B cell (primary cell): ENCODE results near the gene BICDL2. TPM values are rescaled to one million over a fixed set of nuclear protein-coding genes. Genes with fewer than 3 reads are reported as not detected.
"Not testable (repeated sequence)": the region's sequence is repeated elsewhere in the genome, so short reads cannot be mapped to it uniquely, and the experiment has no call there.

Experiments used
- ATAC-seq: fragments of 200-7000 bp; cut with Tn5 transposase; one replicate; pipeline ENCODE4 v1.10.0; 2021; ENCODE audit warnings: low read depth, mild to moderate bottlenecking, moderate number of reproducible peaks, moderate library complexity
- CTCF ChIA-PET: fragments of 350-600 bp; sonication (Branson Sonifier 250); formaldehyde crosslinking; loops from one replicate; lab custom pipeline; 2021; ENCODE audit warnings: antibody characterized with exemption, inconsistent platforms; lab: Charles Lee
- POLR2A ChIA-PET: fragments of 350-600 bp; sonication (Branson Sonifier 250); formaldehyde crosslinking; loops from one replicate; lab custom pipeline; 2021; ENCODE audit warnings: antibody characterized with exemption; lab: Charles Lee
- DNase-seq: peaks from one replicate; pipeline ENCODE4 v3.0.0; 2013
- H2AFZ ChIP-seq: 2 replicates; pipeline ENCODE4 v1.6.1; 2012; ENCODE audit warnings: mild to moderate bottlenecking, low read depth, low read length; ENCODE audit not compliant: insufficient read depth, poor library complexity, severe bottlenecking
- H3K27ac ChIP-seq, 2 donors: 1 replicate in 1 of 2; 2 replicates in 1 of 2; pipeline ENCODE4 v1.5.1; 2012 to 2013; ENCODE audit warnings: low read length in 2 of 2, mild to moderate bottlenecking in 2 of 2, moderate library complexity in 1 of 2
- H3K27me3 ChIP-seq, 4 experiments: fragments of 200-600 bp in 1 of 4; sonication (generic) in 1 of 4; replicated peaks in 1 of 4; 1 replicate in 2 of 4; 2 replicates in 2 of 4; pipeline versions ENCODE4 v1.6.1 to v1.7.0; 2013 to 2016; ENCODE audit warnings: low read length in 3 of 4, mild to moderate bottlenecking in 2 of 4, mixed read lengths in 1 of 4, moderate library complexity in 1 of 4; ENCODE audit not compliant: insufficient read depth in 4 of 4, control insufficient read depth in 3 of 4; ENCODE audit errors: control extremely low read depth in 1 of 4
- H3K36me3 ChIP-seq, 2 experiments: replicated peaks in 1 of 2; 1 replicate in 1 of 2; 2 replicates in 1 of 2; pipeline versions ENCODE4 v1.6.1 to v1.7.1; 2013; ENCODE audit warnings: low read length in 1 of 2; ENCODE audit not compliant: insufficient read depth in 2 of 2, control insufficient read depth in 1 of 2; ENCODE audit errors: control extremely low read depth in 1 of 2, extremely low read depth in 1 of 2
- H3K4me1 ChIP-seq, 2 donors: fragments of 200-600 bp in 1 of 2; sonication (generic) in 1 of 2; 1 replicate in 1 of 2; 2 replicates in 1 of 2; pipeline versions ENCODE4 v1.5.1 to v1.6.1; 2013 to 2017; ENCODE audit warnings: low read length in 2 of 2; ENCODE audit not compliant: control insufficient read depth in 2 of 2, insufficient read depth in 2 of 2
- H3K4me2 ChIP-seq: replicated peaks from 2 replicates; pipeline ENCODE3; 2012; ENCODE audit warnings: mild to moderate bottlenecking, low read depth, low read length; ENCODE audit not compliant: poor library complexity, severe bottlenecking
- H3K4me3 ChIP-seq, 5 experiments: fragments of 200-600 bp in 1 of 5; sonication (generic) in 1 of 5; 1 replicate in 3 of 5; 2 replicates in 2 of 5; pipeline versions ENCODE4 v1.5.1 to v1.7.0; 2011 to 2016; ENCODE audit warnings: low read length in 4 of 5, mild to moderate bottlenecking in 4 of 5, low read depth in 2 of 5, control low read depth in 1 of 5, moderate library complexity in 1 of 5; ENCODE audit not compliant: insufficient read depth in 1 of 5; ENCODE audit errors: control extremely low read depth in 1 of 5, extremely low read depth in 1 of 5
- H3K79me2 ChIP-seq: fragments of 200-600 bp; sonication (generic); one replicate; pipeline ENCODE4 v1.6.0; 2016; ENCODE audit warnings: low read length; ENCODE audit not compliant: control insufficient read depth, insufficient read depth
- H3K9ac ChIP-seq: fragments of 200-600 bp; sonication (generic); 2 replicates; pipeline ENCODE4 v1.6.1; 2017; ENCODE audit warnings: mild to moderate bottlenecking, low read length, moderate library complexity
- H3K9me3 ChIP-seq, 3 donors: one replicate each; pipeline versions ENCODE4 v1.6.1 to v1.7.1; 2013; ENCODE audit warnings: low read length in 2 of 3; ENCODE audit not compliant: control insufficient read depth in 2 of 3, insufficient read depth in 1 of 3; ENCODE audit errors: control extremely low read depth in 1 of 3
- H4K20me1 ChIP-seq: 2 replicates; pipeline ENCODE4 v1.6.0; 2012; ENCODE audit warnings: mild to moderate bottlenecking, low read length; ENCODE audit not compliant: insufficient read depth, control insufficient read depth, poor library complexity, severe bottlenecking
- H3K27ac Mint-ChIP-seq: one replicate; pipeline ENCODE4 v1.8.0; 2021; ENCODE audit warnings: mixed read lengths
- H3K27me3 Mint-ChIP-seq: one replicate; pipeline ENCODE4 v1.8.0; 2021; ENCODE audit warnings: mixed read lengths
- H3K4me1 Mint-ChIP-seq: one replicate; pipeline ENCODE4 v1.8.0; 2021; ENCODE audit warnings: mixed read lengths
- H3K4me3 Mint-ChIP-seq: one replicate; pipeline ENCODE4 v1.8.0; 2021; ENCODE audit warnings: mixed read lengths
- H3K9me3 Mint-ChIP-seq: one replicate; pipeline ENCODE4 v1.8.0; 2022; ENCODE audit warnings: mixed read lengths; ENCODE audit not compliant: insufficient read depth
- EZH2 ChIP-seq: IDR thresholded peaks from 2 replicates; pipeline ENCODE4 v1.6.1; 2012; ENCODE audit warnings: borderline replicate concordance, low read depth, mild to moderate bottlenecking, moderate library complexity, low read length; ENCODE audit not compliant: insufficient read depth, poor library complexity, severe bottlenecking
- WGBS: methylation state at CpG from one replicate; pipeline ENCODE4 v1.1.5; 2013; ENCODE audit warnings: missing lambda C conversion rate; ENCODE audit not compliant: insufficient coverage; 5-methylcytosine and 5-hydroxymethylcytosine counted together
- intact Hi-C: fragments of 100-400 bp; cut with micrococcal nuclease; formaldehyde crosslinking; loops from one replicate; pipeline ENCODE4 v1.10.0; 2022
- polyA plus RNA-seq: library from polyadenylated mRNA; depleted of rRNA; stranded (reverse); fragments of >200 nt; gene quantifications from 2 replicates; pipeline ENCODE4 v1.2.3, GENCODE V29; 2012
- total RNA-seq, 2 donors: library from RNA; stranded (reverse); fragments of 120-200 nt in 1 of 2; gene quantifications; 1 replicate in 1 of 2; 2 replicates in 1 of 2; pipeline versions ENCODE4 v1.2.3 to v1.2.4, GENCODE V29; 2013 to 2022
- TF ChIP-seq, protein P1 (sequence below): fragments of 200-600 bp; IDR thresholded peaks from one replicate; pipeline ENCODE4 v1.8.0; 2022; ENCODE audit warnings: antibody characterized with exemption, mild to moderate bottlenecking

The BICDL2 gene
- total and polyA plus RNA-seq, 2 donors (not counting 1 experiment from before 2014, with no cell fraction given) = 0.20 TPM; not detected in 1

DNA sequence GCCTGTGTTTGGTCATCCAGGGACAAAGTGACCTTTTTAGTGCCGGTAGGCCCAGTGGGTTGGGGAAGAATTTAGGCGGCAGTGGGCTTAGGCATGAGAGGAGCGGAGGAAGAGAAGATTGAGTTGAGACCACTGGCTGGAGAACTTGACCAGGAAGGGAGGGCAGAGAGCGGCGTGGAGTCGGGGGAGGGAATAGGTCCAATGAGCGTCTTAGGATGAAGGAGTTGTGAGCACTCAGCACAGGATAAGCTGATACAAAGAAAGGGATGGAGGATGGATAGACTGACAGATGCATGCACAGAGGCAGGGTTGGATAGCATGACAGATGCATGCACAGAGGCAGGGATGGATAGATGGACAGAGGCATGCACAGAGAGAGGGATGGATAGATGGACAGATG, 36.7 kb upstream of the BICDL2 start:
- Histone ChIP-seq H3K9me3 (peaks cover 0 to 17% (median 7%) of the 10 kb centered on the region in 3 donors), H2AFZ (no peak overlapping the region), H3K27ac (no peak overlapping the region), H3K27me3 (no peaks in the 10 kb centered on the region), H3K9ac (no peak overlapping the region), H3K36me3 (no peaks in the 10 kb centered on the region), H4K20me1 (no peaks in the 10 kb centered on the region), H3K79me2 (peaks cover 3% of the 10 kb centered on the region), H3K4me1 (peaks cover 39 to 41% of the 10 kb centered on the region in 2 donors), H3K4me2 (no peak overlapping the region), H3K4me3 (no peak overlapping the region)
- no peaks in the 10 kb centered on the region for H3K9me3 Mint-ChIP-seq
- H3K27me3 Mint-ChIP-seq = no peaks in the 10 kb centered on the region
- peaks cover 55% of the 10 kb centered on the region for H3K4me1 Mint-ChIP-seq
- peak overlapping the region; percentile 65 for H3K4me3 Mint-ChIP-seq
- ATAC-seq (no peak), DNase-seq (no peak)
- CTCF ChIA-PET = no interaction called here
- WGBS = 91% methylated on average over 7 of the region's 7 CpGs
- H3K27ac Mint-ChIP-seq = peak overlapping the region; percentile 85
- intact Hi-C loops = no loop called here
- TF ChIP-seq, protein P1, sequence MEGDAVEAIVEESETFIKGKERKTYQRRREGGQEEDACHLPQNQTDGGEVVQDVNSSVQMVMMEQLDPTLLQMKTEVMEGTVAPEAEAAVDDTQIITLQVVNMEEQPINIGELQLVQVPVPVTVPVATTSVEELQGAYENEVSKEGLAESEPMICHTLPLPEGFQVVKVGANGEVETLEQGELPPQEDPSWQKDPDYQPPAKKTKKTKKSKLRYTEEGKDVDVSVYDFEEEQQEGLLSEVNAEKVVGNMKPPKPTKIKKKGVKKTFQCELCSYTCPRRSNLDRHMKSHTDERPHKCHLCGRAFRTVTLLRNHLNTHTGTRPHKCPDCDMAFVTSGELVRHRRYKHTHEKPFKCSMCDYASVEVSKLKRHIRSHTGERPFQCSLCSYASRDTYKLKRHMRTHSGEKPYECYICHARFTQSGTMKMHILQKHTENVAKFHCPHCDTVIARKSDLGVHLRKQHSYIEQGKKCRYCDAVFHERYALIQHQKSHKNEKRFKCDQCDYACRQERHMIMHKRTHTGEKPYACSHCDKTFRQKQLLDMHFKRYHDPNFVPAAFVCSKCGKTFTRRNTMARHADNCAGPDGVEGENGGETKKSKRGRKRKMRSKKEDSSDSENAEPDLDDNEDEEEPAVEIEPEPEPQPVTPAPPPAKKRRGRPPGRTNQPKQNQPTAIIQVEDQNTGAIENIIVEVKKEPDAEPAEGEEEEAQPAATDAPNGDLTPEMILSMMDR = no peak
- TF ChIP-seq EZH2 = no peak
- POLR2A ChIA-PET = no interaction called here

DNA sequence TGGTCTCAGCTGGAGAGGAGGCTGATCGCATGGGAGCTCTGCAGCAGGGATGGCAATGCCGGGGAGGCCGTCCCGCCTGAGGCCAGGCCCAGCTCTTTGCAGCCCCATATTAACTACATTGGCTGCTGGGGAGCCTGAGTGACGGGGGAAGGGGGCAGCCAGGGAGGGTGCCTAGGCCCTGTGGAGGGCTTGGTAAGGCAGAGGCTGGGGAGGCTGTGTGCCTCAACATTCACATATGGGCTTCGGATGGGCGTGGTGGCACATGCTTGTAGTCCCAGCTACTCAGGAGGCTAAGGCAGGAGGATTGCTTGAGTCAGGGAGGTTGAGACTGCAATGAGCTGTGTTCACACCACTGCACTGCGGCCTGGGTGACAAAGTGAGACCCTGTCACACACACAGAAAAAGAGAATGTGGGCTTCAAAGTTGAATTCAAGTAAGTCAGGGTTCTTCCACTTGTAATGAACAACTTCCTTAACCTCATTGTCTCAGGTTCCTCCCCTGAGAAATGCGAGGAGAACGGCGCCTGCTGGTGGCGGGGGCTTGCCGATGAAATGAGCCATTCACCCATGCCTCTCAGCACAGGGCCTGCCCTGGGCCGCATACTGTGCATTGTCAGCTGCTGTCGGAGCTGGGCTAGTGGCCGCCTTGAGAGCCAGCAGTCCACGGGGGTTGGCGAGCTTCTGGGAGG, 36.0 kb upstream of the BICDL2 start:
- H3K79me2 ChIP-seq, CTCF ChIA-PET, DNase-seq, H3K27me3 ChIP-seq, H2AFZ ChIP-seq, H3K4me3 Mint-ChIP-seq, H3K27ac ChIP-seq, H3K4me3 ChIP-seq, H4K20me1 ChIP-seq, H3K27me3 Mint-ChIP-seq, H3K36me3 ChIP-seq, intact Hi-C loops, ATAC-seq, POLR2A ChIA-PET, H3K9ac ChIP-seq, H3K4me2 ChIP-seq, H3K9me3 Mint-ChIP-seq: not testable (repeated sequence)
- peak overlapping the region; percentile 85 for H3K27ac Mint-ChIP-seq
- peaks cover 39 to 42% of the 10 kb centered on the region in 2 donors for H3K4me1 ChIP-seq
- WGBS = 13% methylated on average over 6 of the region's 18 CpGs
- peaks cover 0 to 17% (median 7%) of the 10 kb centered on the region in 3 donors for H3K9me3 ChIP-seq
- H3K4me1 Mint-ChIP-seq = peaks cover 50% of the 10 kb centered on the region

DNA sequence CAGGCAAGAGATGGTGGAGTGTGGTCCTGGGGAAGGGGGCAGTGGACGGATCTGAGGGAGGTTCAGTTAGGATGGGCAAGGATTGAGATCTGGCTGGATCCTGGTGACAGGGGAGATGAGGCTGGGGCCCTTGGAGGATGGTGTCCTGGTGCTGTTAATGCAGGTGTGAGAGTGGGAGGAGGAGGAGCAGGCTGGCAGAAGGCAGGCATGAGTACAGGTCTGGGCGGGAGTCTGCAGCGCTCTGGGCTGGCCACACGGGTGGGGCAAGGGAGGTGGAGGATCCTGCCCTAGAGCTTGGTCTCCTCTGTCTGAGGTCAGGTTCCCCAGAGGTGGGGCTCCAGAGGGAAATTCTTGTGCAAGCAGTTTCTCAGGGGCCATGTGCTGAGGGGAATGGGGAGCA, 35.4 kb upstream of the BICDL2 start:
- POLR2A ChIA-PET, H3K36me3 ChIP-seq, H3K27me3 ChIP-seq, ATAC-seq, H4K20me1 ChIP-seq, H3K4me2 ChIP-seq, H3K27me3 Mint-ChIP-seq, H3K4me3 Mint-ChIP-seq, CTCF ChIA-PET, intact Hi-C loops, H2AFZ ChIP-seq, H3K9me3 Mint-ChIP-seq, H3K27ac Mint-ChIP-seq, H3K4me3 ChIP-seq, H3K9ac ChIP-seq, H3K79me2 ChIP-seq, DNase-seq, H3K27ac ChIP-seq: not testable (repeated sequence)
- Histone ChIP-seq H3K9me3 (peaks cover 0 to 13% (median 2%) of the 10 kb centered on the region in 3 donors), H3K4me1 (peaks cover 39 to 44% of the 10 kb centered on the region in 2 donors)
- no CpG with 5 or more reads among the region's 4 CpGs for WGBS
- H3K4me1 Mint-ChIP-seq = peaks cover 48% of the 10 kb centered on the region
